NCI-H2029 (cell line): Measurements from ENCODE around the gene PRRC2A.
A peak's percentile ranks its signal among the peaks of the same experiment; 100 is the strongest.

Source experiments
- DNase-seq: peaks from one replicate; lab custom pipeline; 2025; lab: John Stamatoyannopoulos, UW

PRRC2A gene

GRCh38 chr6:31666337-31666965 is 45.9 kb downstream of the PRRC2A start:
- no peak for DNase-seq

DNA sequence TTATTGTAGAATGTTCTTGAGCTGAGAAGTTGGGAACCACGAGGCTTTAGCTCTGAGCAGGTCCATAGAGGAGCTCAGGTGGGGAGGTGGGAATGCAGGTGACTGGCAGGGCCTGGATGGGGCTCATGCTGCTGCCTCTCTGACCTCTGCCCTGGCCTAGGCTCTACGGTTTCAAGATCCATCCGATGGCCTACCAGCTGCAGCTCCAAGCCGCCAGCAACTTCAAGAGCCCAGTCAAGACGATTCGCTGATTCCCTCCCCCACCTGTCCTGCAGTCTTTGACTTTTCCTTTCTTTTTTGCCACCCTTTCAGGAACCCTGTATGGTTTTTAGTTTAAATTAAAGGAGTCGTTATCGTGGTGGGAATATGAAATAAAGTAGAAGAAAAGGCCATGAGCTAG is 49.2 kb downstream of the PRRC2A start, which contains the start of gene LY6G5B:
LY6G5B (plus strand) TSS at position 301 of the 400 bp plus-strand sequence. CDS start 975 bp downstream, outside the sequence.
- DNase-seq, result no peak

- no peak for DNase-seq
Observed at GRCh38 chr6:31676322-31676903, 55.9 kb downstream of the PRRC2A start.

DNA sequence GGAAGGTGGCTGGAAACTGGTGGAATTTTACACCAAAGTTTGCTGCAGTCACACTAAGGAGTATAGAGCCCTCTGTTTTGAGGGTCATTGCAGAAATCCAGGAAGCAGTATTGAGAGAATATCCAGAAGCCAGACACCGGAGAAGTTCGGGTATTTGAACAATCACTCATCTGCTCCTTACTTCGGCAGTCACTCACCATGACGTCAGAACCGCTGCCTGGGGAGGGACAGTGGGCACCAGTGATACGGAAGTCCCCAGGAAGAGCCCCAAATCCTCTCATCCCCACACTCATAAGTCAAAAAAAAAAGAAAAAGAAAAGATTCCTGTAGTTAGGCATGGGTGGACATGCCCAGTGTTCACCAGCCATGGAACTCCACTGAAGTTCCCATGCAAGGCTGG is 56.4 kb downstream of the PRRC2A start:
- DNase-seq, result no peak

GRCh38 chr6:31677955-31678354 is 57.4 kb downstream of the PRRC2A start:
- DNase-seq, result no peak

GRCh38 chr6:31680226-31681134 is 60.0 kb downstream of the PRRC2A start, which contains the start of gene LY6G5C:
Gene LY6G5C, minus strand, starts transcription at chr6:31681067. Its CDS starts 694 bp downstream, at chr6:31680373.
- peak; percentile 87 for DNase-seq

- DNase-seq, result no peak
Observed at GRCh38 chr6:31681135-31681671, 60.7 kb downstream of the PRRC2A start.

DNA sequence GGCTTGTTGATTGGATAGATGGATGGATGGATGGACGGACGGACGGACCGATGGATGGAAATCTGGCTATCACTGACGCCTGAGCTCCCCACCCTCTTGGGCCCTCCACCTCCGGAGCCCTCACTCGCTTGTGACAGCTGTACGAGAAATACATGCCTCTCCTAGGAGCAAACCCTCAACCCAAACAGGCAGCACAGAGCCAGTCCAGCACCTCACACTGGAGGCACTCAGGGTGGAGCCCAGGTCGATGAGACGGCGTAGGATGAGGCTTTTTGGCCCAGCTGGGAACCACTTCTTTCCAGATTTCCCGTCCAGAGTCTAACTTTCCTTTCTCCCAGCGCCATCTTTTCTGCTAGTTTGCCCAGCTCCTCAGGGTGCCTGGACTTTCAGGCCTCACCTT is 63.1 kb downstream of the PRRC2A start:
- no peak for DNase-seq

DNA sequence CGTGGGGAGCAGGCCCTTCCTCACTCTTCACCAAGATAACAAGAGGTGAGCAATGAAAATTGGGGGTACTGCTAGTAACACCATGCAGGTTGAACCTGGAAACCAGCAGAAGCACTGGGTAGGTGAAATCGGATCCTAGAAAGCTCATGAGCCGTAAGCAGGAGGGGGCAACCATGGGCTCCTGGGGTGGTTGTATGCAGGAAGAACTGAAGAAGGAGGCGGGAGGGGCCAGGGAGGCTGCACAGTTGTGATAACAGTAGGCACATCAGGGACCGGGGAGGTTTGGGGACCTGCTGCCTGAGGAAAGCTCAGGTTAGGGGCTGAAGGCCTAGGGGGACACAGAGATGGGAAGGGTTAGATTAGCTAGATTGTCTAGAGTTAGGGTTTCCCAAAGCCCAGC is 66.0 kb downstream of the PRRC2A start:
- DNase-seq, result no peak

DNA sequence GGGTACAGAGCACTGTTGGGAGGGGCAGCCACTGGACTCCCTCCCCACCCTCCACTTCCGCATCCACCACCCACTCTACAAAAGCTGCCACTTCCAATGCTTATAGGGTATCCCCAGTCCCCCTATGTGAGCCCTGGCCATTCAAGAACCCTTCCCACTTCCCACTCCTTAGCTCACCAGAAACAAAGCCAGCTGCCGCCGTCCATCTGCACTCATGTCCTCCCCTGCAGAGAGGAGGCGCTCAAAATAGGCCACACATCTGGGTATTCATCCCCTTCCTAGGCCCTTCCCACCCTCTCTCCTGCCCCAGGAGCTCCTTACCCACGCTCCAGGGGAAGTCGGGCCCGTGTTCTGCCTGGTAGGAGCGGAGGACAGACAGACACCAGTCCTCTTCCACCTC is 66.8 kb downstream of the PRRC2A start:
- DNase-seq, result no peak
